OCI-LY1 (cell line): ENCODE measurements around the gene TNFRSF18.

Experiments
- CTCF ChIP-seq: fragments of 200-600 bp; sonication (generic), shearing (Covaris generic); IDR thresholded peaks from 2 replicates; pipeline ENCODE4 v1.5.1; 2017; ENCODE audit warnings: mild to moderate bottlenecking, antibody characterized with exemption, low read length, moderate library complexity, mixed read lengths
- EZH2 ChIP-seq: fragments of 200-600 bp; sonication (generic), shearing (Covaris generic); IDR thresholded peaks from 2 replicates; pipeline ENCODE4 v1.8.0; 2017; ENCODE audit warnings: borderline replicate concordance, mixed run types, mild to moderate bottlenecking, antibody characterized with exemption, low read length, moderate library complexity, mixed read lengths

DNA sequence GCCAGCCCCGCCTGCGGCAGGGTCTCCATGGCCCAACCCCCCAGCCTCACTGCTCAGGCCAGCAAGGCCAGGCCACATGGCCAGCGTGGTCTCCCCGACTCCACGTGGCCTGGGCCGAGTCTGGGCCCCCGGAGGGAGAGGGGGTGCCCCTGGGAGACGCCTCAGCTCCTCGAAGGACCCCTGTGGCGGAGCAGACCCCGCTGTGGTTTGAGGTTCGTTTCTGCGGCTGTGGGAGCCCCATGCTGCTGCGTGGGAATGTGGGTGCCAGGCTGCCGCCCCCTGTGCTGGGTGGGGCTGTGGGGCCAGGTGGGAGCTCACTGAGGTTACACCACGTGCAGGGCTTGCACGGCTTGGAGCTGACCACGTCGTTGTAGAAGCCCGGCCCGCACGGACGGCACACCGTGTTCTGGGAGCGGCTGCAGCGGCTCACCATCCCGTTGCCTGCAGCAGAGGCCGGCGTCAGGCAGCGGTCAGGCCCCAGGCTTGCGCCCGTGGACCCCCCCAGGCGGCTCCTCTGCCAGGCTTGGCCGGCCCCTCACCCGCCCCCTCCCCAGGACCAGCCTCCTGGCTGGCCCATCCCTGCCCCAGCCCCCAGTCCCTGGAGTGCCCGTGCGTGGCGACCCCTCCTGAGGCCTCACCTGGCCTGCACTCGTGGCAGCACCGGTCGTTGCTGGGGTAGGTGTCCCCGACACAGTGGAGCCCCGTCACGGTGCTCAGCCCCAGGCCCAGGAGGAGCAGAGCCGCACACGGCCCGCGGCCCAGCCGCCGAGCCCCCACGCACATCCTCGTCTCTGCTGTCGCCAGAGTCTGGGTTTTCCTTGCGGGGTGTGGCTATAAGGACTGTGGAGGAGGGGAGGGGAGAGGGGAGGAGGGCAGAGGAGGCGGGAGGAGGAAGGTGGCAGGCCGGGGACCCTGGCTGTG lies 7.2 kb upstream of the TNFRSF18 start, which contains the start of gene TNFRSF4:
- TF ChIP-seq CTCF, result no peak
- no peak for TF ChIP-seq EZH2
